Large intestine (tissue), 3 donors: ENCODE data around the gene AKAP1. TPM values are rescaled to one million over a fixed set of nuclear protein-coding genes. Genes with fewer than 3 reads are reported as not detected.

Experiments used
- DNase-seq, 2 donors: peaks; one replicate each; pipeline versions ENCODE4 v3.0.0 to v3.0.0-alpha.2; 2013
- H3K27ac ChIP-seq: one replicate; pipeline ENCODE4 v1.5.1; 2013; ENCODE audit warnings: low read length
- H3K27me3 ChIP-seq: 2 replicates; pipeline ENCODE4 v1.6.1; 2013; ENCODE audit warnings: low read length; ENCODE audit not compliant: control insufficient read depth, insufficient read depth
- H3K36me3 ChIP-seq: 2 replicates; pipeline ENCODE4 v1.6.1; 2013; ENCODE audit warnings: low read length; ENCODE audit not compliant: control insufficient read depth, insufficient read depth
- H3K4me1 ChIP-seq: one replicate; pipeline ENCODE4 v1.6.1; 2013; ENCODE audit warnings: low read length; ENCODE audit not compliant: control insufficient read depth, insufficient read depth
- H3K4me3 ChIP-seq: one replicate; pipeline ENCODE4 v1.5.1; 2013; ENCODE audit warnings: low read length
- H3K9me3 ChIP-seq: one replicate; pipeline ENCODE4 v1.6.1; 2013; ENCODE audit warnings: mild to moderate bottlenecking, low read depth, low read length, moderate library complexity; ENCODE audit not compliant: control insufficient read depth
- WGBS: methylation state at CpG from one replicate; pipeline ENCODE4 v1.1.5; 2013; ENCODE audit warnings: low lambda C conversion rate; ENCODE audit not compliant: insufficient coverage; 5-methylcytosine and 5-hydroxymethylcytosine counted together
- polyA plus RNA-seq: library from polyadenylated mRNA; unstranded; fragments of 120-200 nt; gene quantifications from one replicate; pipeline ENCODE4 v1.2.1, GENCODE V29; 2013

Gene AKAP1
- polyA plus RNA-seq, 1 donor = 78.8 TPM

DNA sequence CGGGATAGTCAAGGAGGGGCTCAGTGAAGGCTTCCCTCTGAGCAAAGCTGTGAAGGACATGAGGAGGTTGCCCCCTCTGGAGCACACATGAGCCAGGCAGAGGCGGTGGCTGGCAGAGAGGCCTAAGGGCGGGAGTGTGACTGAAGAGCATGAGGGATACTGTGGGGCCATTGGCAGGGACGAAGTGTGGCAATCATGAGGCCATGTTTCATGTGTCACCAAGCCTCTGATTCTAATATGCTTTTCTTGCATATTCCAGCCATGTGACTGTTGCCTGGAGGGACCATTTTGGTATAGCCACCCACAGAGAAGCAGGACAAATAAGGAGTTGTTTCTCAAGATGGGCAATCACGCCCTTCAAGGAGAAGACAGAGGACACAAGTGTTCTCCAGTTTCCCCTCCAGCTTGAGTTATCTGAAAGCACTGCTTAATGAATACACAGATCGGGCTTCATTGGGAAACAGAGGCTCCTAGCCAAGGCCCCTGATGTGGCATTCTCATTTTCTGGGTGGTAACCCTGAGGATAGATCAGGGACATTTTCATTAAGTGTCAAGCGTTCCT, 68.0 kb downstream of the AKAP1 start:
- H3K36me3 ChIP-seq = no peaks in the 10 kb centered on the region
- H3K4me1 ChIP-seq = no peaks in the 10 kb centered on the region
- no peaks in the 10 kb centered on the region for H3K9me3 ChIP-seq
- no peak overlapping the region for H3K4me3 ChIP-seq
- no CpG with 5 or more reads among the region's 7 CpGs for WGBS
- no peaks in the 10 kb centered on the region for H3K27me3 ChIP-seq
- DNase-seq = no peak
- H3K27ac ChIP-seq = no peak overlapping the region

DNA sequence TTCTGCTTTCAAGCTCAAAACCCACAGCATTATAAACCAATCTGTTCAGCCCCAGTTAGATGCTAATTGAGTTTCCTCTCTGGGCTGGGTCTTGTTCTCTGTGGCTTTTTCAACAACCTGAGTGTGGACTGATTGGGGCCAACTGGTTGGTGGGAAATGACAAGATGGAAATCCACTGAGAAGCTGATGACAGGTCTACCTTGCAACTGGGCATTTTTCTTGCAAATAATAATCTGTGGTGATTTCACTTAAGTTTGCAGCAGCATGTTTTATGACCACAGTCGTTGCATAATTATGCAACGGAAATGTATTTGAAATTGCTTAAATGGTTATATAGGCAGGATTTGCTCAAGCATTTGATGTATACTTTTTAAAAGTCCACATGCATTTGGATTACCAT, 69.9 kb downstream of the AKAP1 start:
- no peak for DNase-seq
- H3K27me3 ChIP-seq = no peaks in the 10 kb centered on the region
- no peaks in the 10 kb centered on the region for H3K4me1 ChIP-seq
- H3K9me3 ChIP-seq = no peaks in the 10 kb centered on the region
- no CpG with 5 or more reads among the region's 2 CpGs for WGBS
- no peak overlapping the region for H3K27ac ChIP-seq
- H3K36me3 ChIP-seq = no peaks in the 10 kb centered on the region
- H3K4me3 ChIP-seq = no peak overlapping the region

DNA sequence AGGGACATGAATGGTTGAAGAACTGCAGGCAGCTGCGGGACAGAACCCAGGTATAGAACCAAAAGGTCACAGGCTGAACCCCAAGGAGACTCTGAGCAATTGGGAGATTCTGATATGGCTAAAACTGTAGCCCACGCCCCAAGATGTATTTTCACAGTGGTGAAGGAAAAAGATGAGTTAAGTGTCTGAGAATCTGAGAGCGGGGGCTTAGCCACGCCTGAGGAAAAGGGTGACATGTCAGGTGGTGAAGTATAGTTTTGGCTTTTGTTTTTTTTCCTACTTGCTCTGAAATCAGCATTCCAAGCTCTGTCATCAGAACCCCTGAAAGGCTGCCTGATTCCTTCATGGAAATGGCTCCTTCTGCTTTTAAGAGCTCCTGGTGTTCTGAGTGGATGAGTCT, 73.3 kb downstream of the AKAP1 start:
- Histone ChIP-seq H3K36me3 (no peaks in the 10 kb centered on the region), H3K4me1 (no peaks in the 10 kb centered on the region), H3K4me3 (no peak overlapping the region), H3K27me3 (no peaks in the 10 kb centered on the region), H3K27ac (no peak overlapping the region), H3K9me3 (no peaks in the 10 kb centered on the region)
- no peak for DNase-seq
- WGBS = no CpG with 5 or more reads among the region's 4 CpGs

DNA sequence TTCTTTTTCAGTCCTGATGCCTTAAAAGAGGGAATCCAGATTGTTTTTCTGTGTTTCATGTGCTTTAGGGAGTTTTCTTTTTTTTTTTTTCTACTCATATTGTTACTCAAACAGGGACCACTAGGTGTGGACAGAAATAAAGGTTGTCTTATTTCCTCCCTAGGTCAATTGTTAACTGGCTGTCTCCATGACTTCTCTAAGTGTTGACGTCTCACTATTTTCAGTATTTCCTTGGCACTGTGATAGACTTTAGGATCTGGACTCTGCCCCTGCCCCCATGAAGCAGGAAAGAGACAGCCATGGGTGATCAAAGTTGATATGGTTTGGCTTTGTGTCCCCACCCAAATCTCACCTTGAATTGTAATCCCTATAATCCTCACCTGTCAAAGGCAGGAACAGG, 73.7 kb downstream of the AKAP1 start:
- H3K4me3 ChIP-seq = no peak overlapping the region
- peak; percentile 7 to 39 for DNase-seq
- H3K9me3 ChIP-seq = no peaks in the 10 kb centered on the region
- no CpG with 5 or more reads among the region's 1 CpG for WGBS
- no peaks in the 10 kb centered on the region for H3K4me1 ChIP-seq
- H3K27me3 ChIP-seq = no peaks in the 10 kb centered on the region
- no peaks in the 10 kb centered on the region for H3K36me3 ChIP-seq
- no peak overlapping the region for H3K27ac ChIP-seq

DNA sequence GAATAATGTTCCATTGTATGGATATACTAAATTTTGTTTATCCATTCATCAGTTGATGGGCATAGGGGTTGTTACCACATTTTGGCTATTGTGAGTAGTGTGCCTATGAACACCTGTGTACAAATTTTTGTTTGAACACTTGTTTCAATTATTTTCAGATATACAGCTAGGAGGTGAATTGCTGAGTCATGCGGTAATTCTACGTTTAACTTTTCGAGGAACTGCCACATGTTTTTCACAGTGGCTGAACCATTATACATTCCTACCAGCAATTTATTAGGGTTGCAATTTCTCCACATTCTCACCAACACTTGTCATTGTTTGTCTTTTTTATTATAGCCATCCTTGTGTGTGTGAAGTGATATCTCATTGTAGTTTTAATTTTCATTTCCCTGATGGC, 75.6 kb downstream of the AKAP1 start:
- DNase-seq = no peak
- H3K27me3 ChIP-seq = no peaks in the 10 kb centered on the region
- WGBS = no CpG with 5 or more reads among the region's 3 CpGs
- H3K9me3 ChIP-seq = no peaks in the 10 kb centered on the region
- no peaks in the 10 kb centered on the region for H3K36me3 ChIP-seq
- H3K4me3 ChIP-seq = no peak overlapping the region
- H3K4me1 ChIP-seq = no peaks in the 10 kb centered on the region
- no peak overlapping the region for H3K27ac ChIP-seq

DNA sequence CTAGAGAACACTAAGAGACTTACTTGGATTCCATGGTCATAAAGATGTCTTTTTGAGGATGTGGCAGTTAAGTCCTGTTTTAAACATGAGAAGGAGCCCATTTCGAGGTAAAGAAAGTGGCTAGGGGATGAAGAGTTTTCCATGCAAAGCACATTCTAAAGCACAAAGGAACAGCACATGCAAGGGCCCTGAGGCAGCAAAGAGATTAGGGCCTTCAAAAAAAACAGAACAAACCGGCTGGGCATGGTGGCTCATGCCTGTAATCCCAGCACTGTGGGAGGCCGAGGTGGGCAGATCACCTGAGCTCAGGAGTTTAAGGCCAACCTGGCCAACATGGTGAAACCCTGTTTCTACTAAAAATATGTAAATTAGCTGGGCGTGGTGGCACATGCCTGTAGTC, 79.8 kb downstream of the AKAP1 start:
- no peaks in the 10 kb centered on the region for H3K4me1 ChIP-seq
- H3K27ac ChIP-seq = no peak overlapping the region
- no CpG with 5 or more reads among the region's 4 CpGs for WGBS
- no peak overlapping the region for H3K4me3 ChIP-seq
- no peaks in the 10 kb centered on the region for H3K27me3 ChIP-seq
- H3K9me3 ChIP-seq = no peaks in the 10 kb centered on the region
- no peaks in the 10 kb centered on the region for H3K36me3 ChIP-seq
- no peak for DNase-seq

DNA sequence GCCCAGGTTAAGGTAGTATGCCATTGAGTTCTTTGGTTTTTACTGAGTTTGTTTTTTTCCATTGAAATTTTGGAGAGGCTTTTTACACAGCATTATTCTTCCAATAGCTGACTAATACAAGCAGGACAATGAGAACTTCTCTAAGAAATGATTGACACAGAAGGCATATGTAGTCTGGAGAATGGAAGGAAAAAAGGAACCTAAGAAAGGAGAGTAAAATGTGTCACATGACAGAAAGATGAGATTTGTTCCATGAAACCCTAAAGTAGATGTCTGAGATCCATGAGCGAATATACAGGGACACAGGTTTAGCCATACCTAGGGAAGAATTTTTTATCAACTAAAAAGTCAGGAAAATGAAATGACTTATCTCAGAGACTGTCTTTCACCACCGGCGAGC, 80.7 kb downstream of the AKAP1 start:
- Histone ChIP-seq H3K36me3 (no peaks in the 10 kb centered on the region), H3K4me3 (no peak overlapping the region), H3K9me3 (no peaks in the 10 kb centered on the region), H3K4me1 (no peaks in the 10 kb centered on the region), H3K27ac (no peak overlapping the region), H3K27me3 (no peaks in the 10 kb centered on the region)
- no peak for DNase-seq
- 89% methylated on average over 1 of the region's 3 CpGs for WGBS

DNA sequence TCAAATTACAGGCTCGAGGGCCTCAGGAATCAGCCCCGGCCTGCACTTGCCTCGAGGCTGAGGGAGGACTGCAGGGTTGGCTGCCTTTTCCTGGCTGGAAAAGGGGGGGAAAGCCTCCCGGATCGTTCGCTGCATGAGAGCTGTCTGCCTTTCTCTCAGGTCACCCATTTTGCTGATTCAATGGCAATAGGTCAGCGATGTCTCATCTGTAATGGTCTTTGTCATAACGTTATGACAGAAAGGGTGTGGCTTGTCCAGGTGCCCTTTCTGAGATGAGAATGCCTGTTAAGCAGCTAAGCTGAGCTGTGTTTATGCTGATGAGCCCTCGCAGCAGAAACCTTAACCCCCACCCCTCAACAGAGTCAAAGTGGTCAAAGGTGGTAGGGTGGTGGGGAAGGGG, 81.8 kb downstream of the AKAP1 start:
- Histone ChIP-seq H3K27ac (no peak overlapping the region), H3K9me3 (no peaks in the 10 kb centered on the region), H3K27me3 (no peaks in the 10 kb centered on the region), H3K36me3 (no peaks in the 10 kb centered on the region), H3K4me3 (no peak overlapping the region), H3K4me1 (no peaks in the 10 kb centered on the region)
- no CpG with 5 or more reads among the region's 9 CpGs for WGBS
- DNase-seq = peak; percentile 6 to 17

DNA sequence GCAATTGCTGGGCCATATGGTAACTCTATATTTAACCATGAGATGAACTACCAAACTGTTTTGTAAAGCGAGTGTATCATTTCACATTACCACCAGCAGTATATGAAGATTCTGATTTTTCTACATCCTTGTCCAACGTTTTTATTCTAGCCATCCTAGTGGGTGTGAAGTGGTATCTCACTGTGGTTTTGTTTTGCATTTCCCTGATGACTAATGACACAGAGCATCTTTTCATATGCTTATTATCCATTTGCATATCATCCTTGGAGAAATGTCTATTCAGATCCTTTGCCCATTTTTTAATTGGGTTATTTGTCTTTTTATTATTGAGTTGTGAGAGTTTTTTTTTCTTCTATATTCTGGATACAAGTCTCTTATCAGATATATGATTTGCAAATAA, 83.6 kb downstream of the AKAP1 start:
- H3K27me3 ChIP-seq = no peaks in the 10 kb centered on the region
- H3K36me3 ChIP-seq = no peaks in the 10 kb centered on the region
- no peak for DNase-seq
- H3K4me1 ChIP-seq = no peaks in the 10 kb centered on the region
- no peak overlapping the region for H3K4me3 ChIP-seq
- 71% methylated on average over 2 of the region's 2 CpGs for WGBS
- H3K9me3 ChIP-seq = no peaks in the 10 kb centered on the region
- H3K27ac ChIP-seq = no peak overlapping the region

DNA sequence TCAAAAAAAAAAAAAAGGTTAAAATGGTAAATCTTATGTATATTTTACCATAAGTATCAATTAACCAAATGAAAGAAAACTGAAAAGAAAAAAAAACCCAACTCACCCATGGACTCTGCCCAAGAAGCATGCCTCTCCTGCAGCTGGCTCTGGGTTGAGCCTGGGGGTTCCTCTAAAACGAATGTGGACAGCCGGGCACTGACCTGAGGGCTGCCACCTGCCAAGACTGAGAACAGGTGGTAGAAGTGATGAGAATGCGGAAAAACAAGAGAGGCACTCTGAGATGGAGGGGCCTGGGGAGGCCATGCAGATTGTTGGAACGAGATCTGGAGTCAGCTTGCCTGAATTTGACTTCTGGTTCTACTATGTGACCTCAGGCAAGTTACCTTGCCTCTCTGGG, 85.8 kb downstream of the AKAP1 start:
- Histone ChIP-seq H3K4me1 (no peaks in the 10 kb centered on the region), H3K4me3 (no peak overlapping the region), H3K27me3 (peaks cover 2% of the 10 kb centered on the region), H3K36me3 (no peaks in the 10 kb centered on the region), H3K27ac (no peak overlapping the region), H3K9me3 (no peaks in the 10 kb centered on the region)
- WGBS = no CpG with 5 or more reads among the region's 4 CpGs
- DNase-seq = no peak
